ENCODE data around the gene MYO1D. TPM values are rescaled to one million over a fixed set of nuclear protein-coding genes. Genes with fewer than 3 reads are reported as not detected.

MYO1D gene
- total and polyA plus RNA-seq, 2 of the 13 experiments (the other 11 are each of a cell fraction or from before 2014, with no cell fraction given), result 13.2 to 17.3 TPM

DNA sequence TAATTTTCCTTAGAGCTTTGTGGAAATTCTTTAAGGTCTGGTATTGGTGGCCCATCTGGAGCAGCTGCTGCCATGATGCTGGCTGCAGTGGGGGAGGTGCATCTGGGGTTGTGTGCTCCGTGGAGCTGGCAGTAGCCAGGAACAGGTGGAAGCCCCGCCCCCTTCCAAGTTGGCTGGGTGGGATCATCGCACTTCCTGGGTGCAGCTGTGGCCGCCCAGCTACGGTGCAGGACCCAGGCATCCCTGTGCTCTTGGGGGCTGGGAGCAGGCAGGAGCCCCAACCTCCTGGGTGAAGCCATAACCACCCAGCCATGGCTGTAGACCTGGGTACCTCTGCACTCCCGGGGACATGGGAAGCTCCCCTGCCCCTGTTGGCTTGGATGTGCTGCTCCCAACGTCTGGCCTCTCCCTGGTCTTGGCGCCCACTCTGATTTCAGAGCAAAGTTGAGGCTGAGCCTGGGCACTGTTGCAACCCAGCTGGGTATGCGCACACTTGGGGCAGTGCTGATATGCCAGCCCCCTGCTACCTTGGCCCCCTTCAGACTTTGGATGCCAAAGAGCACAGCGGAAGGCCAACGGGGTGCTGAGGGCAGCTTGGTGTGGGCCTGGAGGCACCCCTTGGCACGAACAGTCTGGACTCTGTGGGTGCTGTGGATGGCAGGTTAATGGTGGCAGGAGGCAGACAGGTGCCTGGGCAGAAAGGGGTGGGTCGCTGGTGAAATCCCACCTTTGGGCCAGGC is 145.2 kb downstream of the MYO1D start:
- BruUV-seq (replicated peaks), result no TSS peak
- Histone ChIP-seq H4K20me1 (ENCODE audit: insufficient read depth, low read length) (no peaks in the 10 kb centered on the region), H3K36me3 (replicated peaks in 1 of 2; ENCODE audit: control insufficient read depth in 1 of 2, insufficient read depth in 2 of 2, low read length in 2 of 2) (no peaks in the 10 kb centered on the region), H3K4me2 (ENCODE audit: low read depth, low read length) (no peak overlapping the region), H2AFZ (ENCODE audit: low read length) (no peak overlapping the region), H3K4me1 (ENCODE audit: insufficient read depth, low read length) (no peaks in the 10 kb centered on the region), H3K9me3 (ENCODE audit: low read length) (no peaks in the 10 kb centered on the region), H3K4me3 (replicated peaks in 1 of 3; ENCODE audit: insufficient read depth in 1 of 3, low read depth in 2 of 3, low read length in 3 of 3) (no peak overlapping the region), H3K27ac (ENCODE audit: extremely low read length, insufficient read depth, low read length) (no peak overlapping the region), H3K9ac (ENCODE audit: insufficient read depth, low read depth, low read length) (no peak overlapping the region), H3K79me2 (ENCODE audit: insufficient read depth, low read length) (no peaks in the 10 kb centered on the region), H3K27me3 (ENCODE audit: control insufficient read depth in 1 of 2, insufficient read depth in 2 of 2, low read length in 2 of 2) (no peaks in the 10 kb centered on the region)
- intact Hi-C loops (cut with micrococcal nuclease; ENCODE audit: unreplicated experiment) (no loop called here), in situ Hi-C loops (cut with HindIII; ENCODE audit: extremely low pct_ligation_motif_present, low pct_unique_long_range_greater_than_20kb) (no loop called here)
- WGBS (ENCODE audit: low lambda C conversion rate), result 94% methylated on average over 3 of the region's 13 CpGs
- ATAC-seq (no peak), DNase-seq (ENCODE audit: low spot score) (no peak), FAIRE-seq (no peak)
- TF ChIP-seq FOSL1 (CRISPR knock-in tag; IDR thresholded peaks at IDR 0.05; ENCODE audit: borderline replicate concordance) (no peak), PLRG1 (conservative IDR thresholded peaks at IDR 0.05) (no peak), STAT5B (CRISPR knock-in tag; IDR thresholded peaks at IDR 0.05) (no peak), TCF12 (IDR thresholded peaks at IDR 0.05) (no peak), TCF12 (CRISPR knock-in tag; IDR thresholded peaks at IDR 0.05) (no peak), ZNF772 (CRISPR knock-in tag; IDR thresholded peaks at IDR 0.05) (no peak), POLR2G (IDR thresholded peaks at IDR 0.05; ENCODE audit: low read depth, low read length) (no peak), ZNF331 (CRISPR knock-in tag; IDR thresholded peaks at IDR 0.05) (no peak), CHCHD3 (CRISPR knock-in tag; IDR thresholded peaks at IDR 0.05) (no peak), CENPT (CRISPR knock-in tag; IDR thresholded peaks at IDR 0.05; ENCODE audit: low read depth) (no peak), FOSL2 (CRISPR knock-in tag; IDR thresholded peaks at IDR 0.05) (no peak), KDM3A (CRISPR knock-in tag; IDR thresholded peaks at IDR 0.05; ENCODE audit: low read depth) (no peak)
- TF ChIP-seq, protein P1, sequence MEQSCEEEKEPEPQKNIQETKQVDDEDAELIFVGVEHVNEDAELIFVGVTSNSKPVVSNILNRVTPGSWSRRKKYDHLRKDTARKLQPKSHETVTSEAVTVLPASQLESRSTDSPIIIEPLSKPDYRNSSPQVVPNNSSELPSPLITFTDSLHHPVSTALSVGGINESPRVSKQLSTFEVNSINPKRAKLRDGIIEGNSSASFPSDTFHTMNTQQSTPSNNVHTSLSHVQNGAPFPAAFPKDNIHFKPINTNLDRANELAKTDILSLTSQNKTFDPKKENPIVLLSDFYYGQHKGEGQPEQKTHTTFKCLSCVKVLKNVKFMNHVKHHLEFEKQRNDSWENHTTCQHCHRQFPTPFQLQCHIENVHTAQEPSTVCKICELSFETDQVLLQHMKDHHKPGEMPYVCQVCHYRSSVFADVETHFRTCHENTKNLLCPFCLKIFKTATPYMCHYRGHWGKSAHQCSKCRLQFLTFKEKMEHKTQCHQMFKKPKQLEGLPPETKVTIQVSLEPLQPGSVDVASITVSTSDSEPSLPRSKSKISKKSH (CRISPR knock-in tag; IDR thresholded peaks at IDR 0.05; ENCODE audit: borderline replicate concordance), result no peak
- TF ChIP-seq, protein P2, sequence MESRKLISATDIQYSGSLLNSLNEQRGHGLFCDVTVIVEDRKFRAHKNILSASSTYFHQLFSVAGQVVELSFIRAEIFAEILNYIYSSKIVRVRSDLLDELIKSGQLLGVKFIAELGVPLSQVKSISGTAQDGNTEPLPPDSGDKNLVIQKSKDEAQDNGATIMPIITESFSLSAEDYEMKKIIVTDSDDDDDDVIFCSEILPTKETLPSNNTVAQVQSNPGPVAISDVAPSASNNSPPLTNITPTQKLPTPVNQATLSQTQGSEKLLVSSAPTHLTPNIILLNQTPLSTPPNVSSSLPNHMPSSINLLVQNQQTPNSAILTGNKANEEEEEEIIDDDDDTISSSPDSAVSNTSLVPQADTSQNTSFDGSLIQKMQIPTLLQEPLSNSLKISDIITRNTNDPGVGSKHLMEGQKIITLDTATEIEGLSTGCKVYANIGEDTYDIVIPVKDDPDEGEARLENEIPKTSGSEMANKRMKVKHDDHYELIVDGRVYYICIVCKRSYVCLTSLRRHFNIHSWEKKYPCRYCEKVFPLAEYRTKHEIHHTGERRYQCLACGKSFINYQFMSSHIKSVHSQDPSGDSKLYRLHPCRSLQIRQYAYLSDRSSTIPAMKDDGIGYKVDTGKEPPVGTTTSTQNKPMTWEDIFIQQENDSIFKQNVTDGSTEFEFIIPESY (CRISPR knock-in tag; IDR thresholded peaks at IDR 0.05), result no peak
- TF ChIP-seq, protein P3, sequence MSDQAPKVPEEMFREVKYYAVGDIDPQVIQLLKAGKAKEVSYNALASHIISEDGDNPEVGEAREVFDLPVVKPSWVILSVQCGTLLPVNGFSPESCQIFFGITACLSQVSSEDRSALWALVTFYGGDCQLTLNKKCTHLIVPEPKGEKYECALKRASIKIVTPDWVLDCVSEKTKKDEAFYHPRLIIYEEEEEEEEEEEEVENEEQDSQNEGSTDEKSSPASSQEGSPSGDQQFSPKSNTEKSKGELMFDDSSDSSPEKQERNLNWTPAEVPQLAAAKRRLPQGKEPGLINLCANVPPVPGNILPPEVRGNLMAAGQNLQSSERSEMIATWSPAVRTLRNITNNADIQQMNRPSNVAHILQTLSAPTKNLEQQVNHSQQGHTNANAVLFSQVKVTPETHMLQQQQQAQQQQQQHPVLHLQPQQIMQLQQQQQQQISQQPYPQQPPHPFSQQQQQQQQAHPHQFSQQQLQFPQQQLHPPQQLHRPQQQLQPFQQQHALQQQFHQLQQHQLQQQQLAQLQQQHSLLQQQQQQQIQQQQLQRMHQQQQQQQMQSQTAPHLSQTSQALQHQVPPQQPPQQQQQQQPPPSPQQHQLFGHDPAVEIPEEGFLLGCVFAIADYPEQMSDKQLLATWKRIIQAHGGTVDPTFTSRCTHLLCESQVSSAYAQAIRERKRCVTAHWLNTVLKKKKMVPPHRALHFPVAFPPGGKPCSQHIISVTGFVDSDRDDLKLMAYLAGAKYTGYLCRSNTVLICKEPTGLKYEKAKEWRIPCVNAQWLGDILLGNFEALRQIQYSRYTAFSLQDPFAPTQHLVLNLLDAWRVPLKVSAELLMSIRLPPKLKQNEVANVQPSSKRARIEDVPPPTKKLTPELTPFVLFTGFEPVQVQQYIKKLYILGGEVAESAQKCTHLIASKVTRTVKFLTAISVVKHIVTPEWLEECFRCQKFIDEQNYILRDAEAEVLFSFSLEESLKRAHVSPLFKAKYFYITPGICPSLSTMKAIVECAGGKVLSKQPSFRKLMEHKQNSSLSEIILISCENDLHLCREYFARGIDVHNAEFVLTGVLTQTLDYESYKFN (CRISPR knock-in tag; conservative IDR thresholded peaks at IDR 0.05), result no peak
- TF ChIP-seq, protein P4, sequence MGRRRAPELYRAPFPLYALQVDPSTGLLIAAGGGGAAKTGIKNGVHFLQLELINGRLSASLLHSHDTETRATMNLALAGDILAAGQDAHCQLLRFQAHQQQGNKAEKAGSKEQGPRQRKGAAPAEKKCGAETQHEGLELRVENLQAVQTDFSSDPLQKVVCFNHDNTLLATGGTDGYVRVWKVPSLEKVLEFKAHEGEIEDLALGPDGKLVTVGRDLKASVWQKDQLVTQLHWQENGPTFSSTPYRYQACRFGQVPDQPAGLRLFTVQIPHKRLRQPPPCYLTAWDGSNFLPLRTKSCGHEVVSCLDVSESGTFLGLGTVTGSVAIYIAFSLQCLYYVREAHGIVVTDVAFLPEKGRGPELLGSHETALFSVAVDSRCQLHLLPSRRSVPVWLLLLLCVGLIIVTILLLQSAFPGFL (CRISPR knock-in tag; IDR thresholded peaks at IDR 0.05), result no peak
- TF ChIP-seq, protein P5, sequence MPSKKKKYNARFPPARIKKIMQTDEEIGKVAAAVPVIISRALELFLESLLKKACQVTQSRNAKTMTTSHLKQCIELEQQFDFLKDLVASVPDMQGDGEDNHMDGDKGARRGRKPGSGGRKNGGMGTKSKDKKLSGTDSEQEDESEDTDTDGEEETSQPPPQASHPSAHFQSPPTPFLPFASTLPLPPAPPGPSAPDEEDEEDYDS (CRISPR knock-in tag; IDR thresholded peaks at IDR 0.05), result no peak
- ChIA-PET CTCF (ENCODE audit: low intra/inter-chr PET ratio, low total read pairs) (no interaction called here), POLR2A (no interaction called here)

All from HepG2 (cell line).